LNCaP clone FGC (cell line): ENCODE measurements around the gene SIK2.
"Not testable (repeated sequence)": the region's sequence is repeated elsewhere in the genome, so short reads cannot be mapped to it uniquely, and the experiment has no call there.

Experiments
- DNase-seq: peaks from one replicate; pipeline ENCODE4 v3.0.0-alpha.2; 2011; ENCODE audit warnings: low read depth
- H3K4me3 ChIP-seq: 2 replicates; pipeline ENCODE4 v1.5.1; 2011; ENCODE audit warnings: mild to moderate bottlenecking, low read depth, low read length, control low read depth
- TF ChIP-seq, protein P1 (sequence below): IDR thresholded peaks from 2 replicates; pipeline ENCODE4 v1.5.1; 2012; ENCODE audit warnings: mild to moderate bottlenecking; ENCODE audit not compliant: control insufficient read depth, insufficient read depth; ENCODE audit errors: extremely low read depth

The SIK2 gene

DNA sequence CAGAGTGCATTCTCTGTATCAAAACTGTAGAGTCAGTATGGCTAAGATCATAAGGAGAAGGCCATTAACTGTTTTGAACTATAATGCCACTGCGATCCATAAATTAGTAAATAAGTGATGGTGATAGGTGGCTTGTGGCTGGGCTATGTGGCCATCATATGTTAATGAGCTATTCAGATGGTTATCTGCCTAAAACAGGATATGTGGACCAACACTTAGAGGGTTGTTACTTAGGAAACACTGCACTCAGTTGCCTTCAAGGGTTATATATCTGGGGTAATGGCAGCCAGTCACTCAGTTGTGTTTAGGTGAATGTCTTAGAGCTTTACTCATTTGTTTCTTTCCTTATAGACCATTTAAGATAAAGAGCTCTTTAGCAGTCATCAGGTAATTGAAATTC, 97.9 kb downstream of the SIK2 start:
- TF ChIP-seq, protein P1, sequence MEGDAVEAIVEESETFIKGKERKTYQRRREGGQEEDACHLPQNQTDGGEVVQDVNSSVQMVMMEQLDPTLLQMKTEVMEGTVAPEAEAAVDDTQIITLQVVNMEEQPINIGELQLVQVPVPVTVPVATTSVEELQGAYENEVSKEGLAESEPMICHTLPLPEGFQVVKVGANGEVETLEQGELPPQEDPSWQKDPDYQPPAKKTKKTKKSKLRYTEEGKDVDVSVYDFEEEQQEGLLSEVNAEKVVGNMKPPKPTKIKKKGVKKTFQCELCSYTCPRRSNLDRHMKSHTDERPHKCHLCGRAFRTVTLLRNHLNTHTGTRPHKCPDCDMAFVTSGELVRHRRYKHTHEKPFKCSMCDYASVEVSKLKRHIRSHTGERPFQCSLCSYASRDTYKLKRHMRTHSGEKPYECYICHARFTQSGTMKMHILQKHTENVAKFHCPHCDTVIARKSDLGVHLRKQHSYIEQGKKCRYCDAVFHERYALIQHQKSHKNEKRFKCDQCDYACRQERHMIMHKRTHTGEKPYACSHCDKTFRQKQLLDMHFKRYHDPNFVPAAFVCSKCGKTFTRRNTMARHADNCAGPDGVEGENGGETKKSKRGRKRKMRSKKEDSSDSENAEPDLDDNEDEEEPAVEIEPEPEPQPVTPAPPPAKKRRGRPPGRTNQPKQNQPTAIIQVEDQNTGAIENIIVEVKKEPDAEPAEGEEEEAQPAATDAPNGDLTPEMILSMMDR = no peak
- no peak overlapping the region for H3K4me3 ChIP-seq
- no peak for DNase-seq

DNA sequence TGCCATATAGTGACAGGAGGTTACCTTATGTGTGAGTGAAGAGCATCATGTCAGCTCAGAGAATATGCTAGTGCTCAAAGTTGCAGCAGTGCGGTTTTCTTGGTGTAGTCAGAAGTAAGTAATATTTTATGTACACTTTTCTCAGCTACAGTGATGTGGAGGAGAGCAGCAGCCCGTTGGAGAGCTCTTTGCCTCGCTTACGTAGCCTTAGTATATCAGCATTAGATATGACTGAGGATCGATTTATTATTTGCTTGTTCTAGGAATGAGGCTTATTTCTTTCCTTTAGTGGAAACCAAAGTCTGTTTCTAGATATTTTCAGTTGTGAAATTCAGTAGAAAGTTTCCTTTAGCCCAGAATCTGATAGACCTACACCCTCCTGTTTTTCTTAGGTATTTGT, 100.4 kb downstream of the SIK2 start:
- DNase-seq = no peak
- no peak overlapping the region for H3K4me3 ChIP-seq
- TF ChIP-seq, protein P1 = no peak

DNA sequence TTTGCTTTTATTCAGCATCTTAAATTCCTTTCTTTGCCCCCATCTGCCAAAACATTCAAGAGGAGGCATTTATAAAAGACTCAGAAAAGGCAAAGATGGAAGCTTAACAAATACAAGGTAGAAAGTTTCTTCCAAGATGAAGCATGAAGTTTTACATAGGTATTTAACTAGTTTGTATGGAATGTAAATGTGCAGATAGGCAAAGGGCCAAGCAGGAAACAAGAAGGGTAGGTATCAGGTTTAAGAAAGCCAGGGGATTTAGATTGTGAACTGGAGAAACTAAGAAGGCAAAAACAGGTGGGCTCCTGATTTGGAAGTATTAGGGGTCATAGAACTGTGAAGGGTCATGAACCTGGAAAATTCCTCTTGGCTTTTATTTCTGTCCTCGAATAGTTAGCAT, 101.3 kb downstream of the SIK2 start:
- H3K4me3 ChIP-seq = peak overlapping the region; percentile 20
- TF ChIP-seq, protein P1 = no peak
- DNase-seq = peak; percentile 56

DNA sequence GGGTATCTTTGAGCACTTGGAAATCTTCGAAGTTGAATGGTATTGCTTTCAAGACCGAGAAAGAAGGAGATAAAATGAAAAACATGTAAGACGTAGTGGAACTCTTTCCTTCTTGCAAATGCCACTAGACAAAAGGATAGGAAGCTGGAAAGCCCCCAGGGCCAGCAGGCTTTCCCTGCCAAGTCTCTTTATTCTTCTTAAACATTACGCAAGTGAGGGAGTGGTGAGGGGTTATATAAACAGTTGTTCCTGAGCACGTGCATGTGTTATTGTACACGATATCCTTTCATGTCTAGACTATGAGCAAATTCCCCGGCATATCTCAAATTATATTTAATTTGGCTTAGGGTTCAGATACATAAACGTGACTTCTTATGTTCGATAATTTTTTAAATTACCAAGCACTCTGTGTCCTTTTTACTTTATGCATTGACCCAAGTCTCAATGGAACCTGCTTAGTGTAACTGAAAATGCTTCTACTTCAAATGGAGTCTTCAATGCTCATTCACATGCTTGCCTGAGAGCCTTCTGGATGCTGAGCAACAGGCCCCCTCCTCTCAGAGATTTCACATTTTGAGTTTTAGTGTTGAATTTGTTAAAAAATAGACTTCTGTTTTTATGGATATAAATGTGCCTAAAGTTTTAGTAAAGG, 104.9 kb downstream of the SIK2 start:
- TF ChIP-seq, protein P1 = no peak
- H3K4me3 ChIP-seq = no peak overlapping the region
- DNase-seq = no peak

DNA sequence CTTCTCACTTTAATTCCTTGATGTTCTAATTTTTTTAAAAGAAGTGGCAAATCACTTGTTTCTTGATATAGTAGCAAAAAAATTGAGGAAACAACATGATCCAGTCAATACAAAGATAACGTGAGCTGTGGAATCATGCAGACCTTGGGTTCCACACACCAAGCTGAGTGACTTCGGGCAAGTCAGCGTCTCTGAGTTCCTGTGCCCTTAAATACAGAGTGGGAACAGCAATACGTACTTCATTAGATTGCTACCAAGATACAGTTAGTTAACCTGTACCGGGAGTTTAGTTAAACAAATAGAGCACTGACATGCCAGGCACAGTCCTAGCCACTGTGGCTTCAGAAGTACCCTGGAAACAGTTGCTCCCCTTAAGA, 105.4 kb downstream of the SIK2 start:
- DNase-seq = no peak
- TF ChIP-seq, protein P1 = no peak
- no peak overlapping the region for H3K4me3 ChIP-seq

DNA sequence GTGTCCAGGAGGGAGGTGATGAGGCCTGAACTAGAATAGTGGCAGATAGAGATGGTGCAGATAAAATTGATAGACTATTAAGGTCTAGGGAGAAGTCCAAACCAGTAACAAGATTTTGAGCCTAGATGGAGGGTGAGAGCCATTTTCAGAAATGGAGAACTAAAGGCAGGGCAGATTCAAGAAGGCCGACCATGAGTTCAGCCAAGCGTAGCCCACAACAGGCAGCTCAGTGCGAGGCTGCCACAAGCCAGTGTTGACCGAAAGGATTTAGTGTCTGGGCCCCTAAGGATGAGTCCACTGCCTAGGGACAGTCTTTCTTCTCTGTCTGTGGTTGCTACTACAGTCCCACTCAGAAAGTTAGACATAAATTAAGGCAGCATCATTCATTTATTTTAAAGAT, 112.3 kb downstream of the SIK2 start:
- no peak overlapping the region for H3K4me3 ChIP-seq
- DNase-seq = no peak
- TF ChIP-seq, protein P1 = no peak

DNA sequence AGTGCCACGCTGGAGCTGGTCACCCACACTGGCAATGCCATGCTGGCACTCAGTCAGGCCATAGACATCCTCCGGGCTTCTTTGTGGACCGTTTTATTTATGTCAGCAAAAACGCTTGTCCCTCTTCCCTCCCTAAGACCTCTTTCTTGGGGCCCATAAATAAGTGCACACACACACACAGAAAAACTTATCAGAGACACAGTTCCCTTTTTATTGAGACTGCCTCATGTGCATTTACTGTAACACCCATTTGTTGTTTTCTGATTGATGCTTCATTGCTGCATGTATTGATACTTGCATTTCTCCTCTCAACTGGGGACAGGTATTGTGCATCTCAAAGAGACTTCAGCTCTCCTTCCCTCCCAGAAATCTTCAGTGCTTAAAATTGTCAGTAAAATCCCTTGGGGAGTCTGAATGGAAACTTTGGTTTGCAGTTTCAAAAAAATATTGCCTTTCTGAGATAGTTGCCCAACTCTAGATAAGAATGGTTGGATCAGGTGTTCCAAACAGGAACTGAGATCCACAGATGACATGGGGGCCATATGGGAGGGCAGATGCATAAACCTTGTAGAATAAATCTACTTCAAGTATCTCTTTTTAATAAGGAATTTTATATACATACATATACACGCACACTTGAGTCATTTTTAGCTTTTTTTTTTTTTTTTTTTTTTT, 113.0 kb downstream of the SIK2 start:
- no peak for DNase-seq
- TF ChIP-seq, protein P1 = no peak
- no peak overlapping the region for H3K4me3 ChIP-seq

DNA sequence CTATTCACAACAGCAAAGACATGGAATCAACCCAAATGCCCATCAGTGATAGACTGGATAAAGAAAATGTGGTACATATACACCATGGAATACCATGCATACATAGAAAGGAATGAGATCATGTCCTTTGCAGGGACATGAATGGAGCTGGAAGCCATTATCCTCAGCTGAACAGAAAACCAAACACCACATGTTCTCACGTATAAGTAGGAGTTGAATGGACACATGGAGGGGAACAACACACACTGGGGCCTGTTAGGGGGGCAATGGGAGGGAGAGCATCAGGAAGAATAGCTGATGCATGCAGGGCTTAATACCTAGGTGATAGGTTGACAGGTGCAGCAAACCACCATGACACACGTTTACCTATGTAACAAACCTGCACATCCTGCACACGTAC, 115.4 kb downstream of the SIK2 start:
- not testable (repeated sequence) for H3K4me3 ChIP-seq, DNase-seq
